Neural cell (in vitro differentiated cells): ENCODE measurements around the gene SPOCK1.

Source experiments
- EP300 ChIP-seq: fragments of 450-650 bp; conservative IDR thresholded peaks from 2 replicates; pipeline ENCODE4 v1.6.1; 2014; ENCODE audit warnings: antibody characterized with exemption, mild to moderate bottlenecking, moderate library complexity; ENCODE audit not compliant: poor library complexity, severe bottlenecking
- EZH2 ChIP-seq: fragments of 200-600, 300-800 bp; shearing (Covaris generic), sonication (generic); IDR thresholded peaks from 2 replicates; pipeline ENCODE4 v1.6.1; 2014; ENCODE audit warnings: antibody characterized with exemption, low read length, borderline replicate concordance, mild to moderate bottlenecking; ENCODE audit not compliant: insufficient read depth, poor library complexity, severe bottlenecking
- MXI1 ChIP-seq: fragments of 450-650 bp; conservative IDR thresholded peaks from 2 replicates; pipeline ENCODE4 v1.6.1; 2014; ENCODE audit warnings: antibody characterized with exemption, mild to moderate bottlenecking; ENCODE audit not compliant: poor library complexity, severe bottlenecking
- POLR2AphosphoS5 ChIP-seq: IDR thresholded peaks from 2 replicates; pipeline ENCODE4 v1.6.1; 2012
- RAD21 ChIP-seq: fragments of 450-650 bp; conservative IDR thresholded peaks from 2 replicates; pipeline ENCODE4 v1.6.1; 2014; ENCODE audit warnings: antibody characterized with exemption, mild to moderate bottlenecking, moderate library complexity
- REST ChIP-seq: IDR thresholded peaks from 2 replicates; pipeline ENCODE4 v1.6.1; 2012; ENCODE audit warnings: borderline replicate concordance
- SMC3 ChIP-seq: fragments of 450-650 bp; conservative IDR thresholded peaks from 2 replicates; pipeline ENCODE4 v1.6.1; 2014; ENCODE audit warnings: antibody characterized with exemption, mild to moderate bottlenecking, moderate library complexity; ENCODE audit not compliant: poor library complexity
- TAF1 ChIP-seq: IDR thresholded peaks from 2 replicates; pipeline ENCODE4 v1.6.1; 2012; ENCODE audit warnings: low read depth
- TF ChIP-seq, protein P1 (sequence below): fragments of 450-650 bp; IDR thresholded peaks from 2 replicates; pipeline ENCODE4 v1.5.1; 2014; ENCODE audit warnings: antibody characterized with exemption, mild to moderate bottlenecking, moderate library complexity; ENCODE audit not compliant: poor library complexity, severe bottlenecking

DNA sequence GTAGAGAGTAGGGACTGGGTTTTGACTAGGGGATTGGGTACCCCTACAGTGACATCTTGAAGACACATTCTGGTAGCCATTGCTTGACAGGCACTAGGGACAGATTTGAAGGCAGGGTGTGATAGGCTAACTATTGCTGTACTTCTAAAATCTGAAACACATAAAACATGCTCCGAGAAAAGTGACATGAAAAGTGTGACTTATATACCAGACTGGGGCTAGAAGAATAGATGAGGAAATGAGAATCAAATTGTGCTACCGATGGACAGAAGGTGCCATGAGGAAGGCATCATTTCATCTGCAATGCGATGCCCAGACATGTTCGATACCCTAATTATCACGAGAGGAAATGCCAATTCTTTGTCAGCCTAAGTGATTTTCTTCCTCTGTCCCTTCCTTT, 475.8 kb downstream of the SPOCK1 start:
- TF ChIP-seq REST (no peak), POLR2AphosphoS5 (no peak), SMC3 (no peak), MXI1 (no peak), EZH2 (no peak), TAF1 (no peak), RAD21 (no peak), EP300 (no peak)
- TF ChIP-seq, protein P1, sequence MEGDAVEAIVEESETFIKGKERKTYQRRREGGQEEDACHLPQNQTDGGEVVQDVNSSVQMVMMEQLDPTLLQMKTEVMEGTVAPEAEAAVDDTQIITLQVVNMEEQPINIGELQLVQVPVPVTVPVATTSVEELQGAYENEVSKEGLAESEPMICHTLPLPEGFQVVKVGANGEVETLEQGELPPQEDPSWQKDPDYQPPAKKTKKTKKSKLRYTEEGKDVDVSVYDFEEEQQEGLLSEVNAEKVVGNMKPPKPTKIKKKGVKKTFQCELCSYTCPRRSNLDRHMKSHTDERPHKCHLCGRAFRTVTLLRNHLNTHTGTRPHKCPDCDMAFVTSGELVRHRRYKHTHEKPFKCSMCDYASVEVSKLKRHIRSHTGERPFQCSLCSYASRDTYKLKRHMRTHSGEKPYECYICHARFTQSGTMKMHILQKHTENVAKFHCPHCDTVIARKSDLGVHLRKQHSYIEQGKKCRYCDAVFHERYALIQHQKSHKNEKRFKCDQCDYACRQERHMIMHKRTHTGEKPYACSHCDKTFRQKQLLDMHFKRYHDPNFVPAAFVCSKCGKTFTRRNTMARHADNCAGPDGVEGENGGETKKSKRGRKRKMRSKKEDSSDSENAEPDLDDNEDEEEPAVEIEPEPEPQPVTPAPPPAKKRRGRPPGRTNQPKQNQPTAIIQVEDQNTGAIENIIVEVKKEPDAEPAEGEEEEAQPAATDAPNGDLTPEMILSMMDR, result no peak
